Fibroblast of lung (primary cell): ENCODE measurements around the gene ERRFI1. TPM values are rescaled to one million over a fixed set of nuclear protein-coding genes. Genes with fewer than 3 reads are reported as not detected.

Source experiments
- DNase-seq, 2 donors: peaks; one replicate each; pipeline versions ENCODE4 v3.0.0 to v3.0.0-alpha.2; 2010; ENCODE audit warnings: low read depth in 2 of 2
- H2AFZ ChIP-seq: 2 replicates; pipeline ENCODE4 v1.5.1; 2012; ENCODE audit warnings: low read length, control low read depth, inconsistent platforms
- H3K27ac ChIP-seq: 2 replicates; pipeline ENCODE4 v1.5.1; 2011; ENCODE audit warnings: low read length, control low read depth; ENCODE audit not compliant: insufficient read depth
- H3K27me3 ChIP-seq: 2 replicates; pipeline ENCODE4 v1.5.1; 2011; ENCODE audit warnings: mild to moderate bottlenecking, low read length; ENCODE audit not compliant: control insufficient read depth, insufficient read depth
- H3K36me3 ChIP-seq: 2 replicates; pipeline ENCODE4 v1.5.1; 2011; ENCODE audit warnings: low read length; ENCODE audit not compliant: control insufficient read depth, insufficient read depth
- H3K4me1 ChIP-seq: 2 replicates; pipeline ENCODE4 v1.5.1; 2011; ENCODE audit warnings: low read length; ENCODE audit not compliant: control insufficient read depth, insufficient read depth; ENCODE audit errors: extremely low read depth
- H3K4me2 ChIP-seq: 2 replicates; pipeline ENCODE4 v1.5.1; 2011; ENCODE audit warnings: low read length, control low read depth; ENCODE audit not compliant: insufficient read depth; ENCODE audit errors: extremely low read depth
- H3K4me3 ChIP-seq, 4 experiments: fragments of 200-600 bp in 1 of 4; sonication (generic) in 1 of 4; replicated peaks in 1 of 4; 2 replicates each; pipeline ENCODE4 v1.5.1; 2011 to 2016; ENCODE audit warnings: low read length in 4 of 4, low read depth in 3 of 4, mild to moderate bottlenecking in 3 of 4, control low read depth in 2 of 4, inconsistent platforms in 1 of 4, mixed read lengths in 1 of 4; ENCODE audit not compliant: insufficient read depth in 1 of 4; ENCODE audit errors: control extremely low read depth in 1 of 4
- H3K79me2 ChIP-seq: 2 replicates; pipeline ENCODE4 v1.5.1; 2012; ENCODE audit warnings: mild to moderate bottlenecking, low read length, inconsistent platforms; ENCODE audit not compliant: control insufficient read depth, insufficient read depth
- H3K9ac ChIP-seq: 2 replicates; pipeline ENCODE4 v1.5.1; 2011; ENCODE audit warnings: mild to moderate bottlenecking, low read length, control low read depth; ENCODE audit not compliant: insufficient read depth
- H3K9me3 ChIP-seq: 2 replicates; pipeline ENCODE4 v1.5.1; 2012; ENCODE audit warnings: low read depth, low read length; ENCODE audit not compliant: control insufficient read depth, insufficient read depth
- H4K20me1 ChIP-seq: 2 replicates; pipeline ENCODE4 v1.5.1; 2011; ENCODE audit warnings: low read length; ENCODE audit not compliant: control insufficient read depth, insufficient read depth; ENCODE audit errors: extremely low read depth
- EZH2 ChIP-seq: IDR thresholded peaks from 2 replicates; pipeline ENCODE4 v1.5.1; 2012; ENCODE audit warnings: low read length, control low read depth, mild to moderate bottlenecking; ENCODE audit errors: missing control alignments
- polyA plus RNA-seq, 2 donors: library from polyadenylated mRNA; depleted of rRNA in 1 of 2; stranded (reverse) in 1 of 2; unstranded in 1 of 2; fragments of >200 nt; gene quantifications; 2 replicates each; pipeline ENCODE4 v1.2.1, GENCODE V29; 2011 to 2012; ENCODE audit warnings: missing spikeins in 1 of 2
- total RNA-seq: library from RNA; depleted of rRNA; stranded (reverse); fragments of >200 nt; gene quantifications from 2 replicates; pipeline ENCODE4 v1.2.1, GENCODE V29; 2014
- TF ChIP-seq, protein P1 (sequence below), 2 donors: IDR thresholded peaks in 1 of 2; conservative IDR thresholded peaks in 1 of 2; 1 replicate in 1 of 2; 2 replicates in 1 of 2; pipeline ENCODE4 v1.5.1; 2011 to 2012; ENCODE audit warnings: low read length in 2 of 2, control low read depth in 1 of 2, inconsistent platforms in 1 of 2, low read depth in 1 of 2, mild to moderate bottlenecking in 1 of 2

ERRFI1 gene
- total and polyA plus RNA-seq, 2 donors (not counting 1 experiment from before 2014, with no cell fraction given), result 46.2 to 105 TPM

GRCh38 chr1:8020032-8020431, 6.1 kb downstream of the ERRFI1 start:
- DNase-seq, result peak; percentile 42 to 81
- H3K4me2 ChIP-seq, result peak overlapping the region; percentile 27
- TF ChIP-seq, protein P1, sequence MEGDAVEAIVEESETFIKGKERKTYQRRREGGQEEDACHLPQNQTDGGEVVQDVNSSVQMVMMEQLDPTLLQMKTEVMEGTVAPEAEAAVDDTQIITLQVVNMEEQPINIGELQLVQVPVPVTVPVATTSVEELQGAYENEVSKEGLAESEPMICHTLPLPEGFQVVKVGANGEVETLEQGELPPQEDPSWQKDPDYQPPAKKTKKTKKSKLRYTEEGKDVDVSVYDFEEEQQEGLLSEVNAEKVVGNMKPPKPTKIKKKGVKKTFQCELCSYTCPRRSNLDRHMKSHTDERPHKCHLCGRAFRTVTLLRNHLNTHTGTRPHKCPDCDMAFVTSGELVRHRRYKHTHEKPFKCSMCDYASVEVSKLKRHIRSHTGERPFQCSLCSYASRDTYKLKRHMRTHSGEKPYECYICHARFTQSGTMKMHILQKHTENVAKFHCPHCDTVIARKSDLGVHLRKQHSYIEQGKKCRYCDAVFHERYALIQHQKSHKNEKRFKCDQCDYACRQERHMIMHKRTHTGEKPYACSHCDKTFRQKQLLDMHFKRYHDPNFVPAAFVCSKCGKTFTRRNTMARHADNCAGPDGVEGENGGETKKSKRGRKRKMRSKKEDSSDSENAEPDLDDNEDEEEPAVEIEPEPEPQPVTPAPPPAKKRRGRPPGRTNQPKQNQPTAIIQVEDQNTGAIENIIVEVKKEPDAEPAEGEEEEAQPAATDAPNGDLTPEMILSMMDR (conservative IDR thresholded peaks at IDR 0.05 in 1 of 2, IDR thresholded peaks at IDR 0.05 in 1 of 2; ENCODE audit: low read depth in 1 of 2, low read length in 2 of 2), result no peak
- TF ChIP-seq EZH2, result no peak
- H3K9ac ChIP-seq, result no peak overlapping the region
- no peaks in the 10 kb centered on the region for H3K9me3 ChIP-seq
- H3K4me1 ChIP-seq, result peaks cover 31% of the 10 kb centered on the region
- no peak overlapping the region for H3K27ac ChIP-seq
- no peak overlapping the region for H3K4me3 ChIP-seq
- no peaks in the 10 kb centered on the region for H3K36me3 ChIP-seq
- no peaks in the 10 kb centered on the region for H3K27me3 ChIP-seq
- peaks cover under 1% of the 10 kb centered on the region for H4K20me1 ChIP-seq
- no peak overlapping the region for H2AFZ ChIP-seq
- peaks cover 93% of the 10 kb centered on the region for H3K79me2 ChIP-seq

- Histone ChIP-seq H3K9me3 (no peaks in the 10 kb centered on the region), H3K4me2 (peak overlapping the region; percentile 9), H3K9ac (no peak overlapping the region), H3K27ac (no peak overlapping the region), H3K4me1 (peaks cover 36% of the 10 kb centered on the region), H3K79me2 (peaks cover 90% of the 10 kb centered on the region), H3K36me3 (peaks cover 4% of the 10 kb centered on the region), H4K20me1 (no peaks in the 10 kb centered on the region), H3K4me3 (no peak overlapping the region), H3K27me3 (no peaks in the 10 kb centered on the region), H2AFZ (no peak overlapping the region)
- DNase-seq, result peak; percentile 8 to 14
- no peak for TF ChIP-seq EZH2
These were observed 6.9 kb downstream of the ERRFI1 start for GRCh38 chr1:8019229-8019620.

- TF ChIP-seq EZH2, result no peak
- TF ChIP-seq, protein P1 (conservative IDR thresholded peaks at IDR 0.05 in 1 of 2, IDR thresholded peaks at IDR 0.05 in 1 of 2; ENCODE audit: low read depth in 1 of 2, low read length in 2 of 2), result no peak
- DNase-seq, result peak; percentile 21 to 71
- H3K27ac ChIP-seq, result no peak overlapping the region
- peaks cover 88% of the 10 kb centered on the region for H3K79me2 ChIP-seq
- H3K4me1 ChIP-seq, result peaks cover 36% of the 10 kb centered on the region
- no peak overlapping the region for H3K4me3 ChIP-seq
- H3K4me2 ChIP-seq, result peak overlapping the region; percentile 9
- no peaks in the 10 kb centered on the region for H3K9me3 ChIP-seq
- no peaks in the 10 kb centered on the region for H4K20me1 ChIP-seq
- no peak overlapping the region for H2AFZ ChIP-seq
- no peaks in the 10 kb centered on the region for H3K27me3 ChIP-seq
- peaks cover 9% of the 10 kb centered on the region for H3K36me3 ChIP-seq
- no peak overlapping the region for H3K9ac ChIP-seq
These were observed 7.4 kb downstream of the ERRFI1 start for GRCh38 chr1:8018492-8019228.
